ENCODE results near the gene ASCC3.

ASCC3 gene

DNA sequence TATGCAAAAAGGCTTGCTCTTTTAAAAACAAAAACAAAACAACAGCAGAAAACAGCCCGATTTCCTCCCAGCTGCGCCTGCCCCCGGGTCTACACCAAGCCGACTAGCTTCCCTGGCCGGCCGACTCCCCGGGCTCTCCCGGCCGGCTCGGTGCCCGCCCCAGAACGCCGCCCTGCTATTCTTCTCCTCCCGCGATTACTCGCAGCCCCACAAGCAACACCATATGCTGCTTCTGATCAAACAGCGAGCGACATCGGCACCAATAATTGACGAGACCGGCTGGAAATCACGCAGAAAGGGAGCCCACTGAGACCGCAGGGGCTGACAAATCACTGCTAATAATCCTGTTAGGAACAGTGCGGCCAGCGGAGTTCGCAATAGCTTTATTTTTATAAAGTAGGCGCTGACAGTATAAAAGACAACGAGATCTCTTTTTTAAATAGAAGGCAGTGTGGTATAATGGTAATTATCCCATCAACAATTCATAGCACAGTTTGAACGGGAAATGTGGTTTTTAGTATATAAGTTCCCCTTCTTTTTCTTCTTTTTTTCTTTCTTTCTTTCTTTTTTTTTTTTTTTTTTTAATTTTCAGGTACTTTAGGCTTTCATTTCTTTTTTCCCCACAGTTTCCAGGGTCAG is 419.7 kb downstream of the ASCC3 start:
- no peak overlapping the region for H3K4me3 ChIP-seq (ENCODE audit: low read depth in 1 of 2, low read length in 1 of 2)
- peaks cover 100% of the 10 kb centered on the region for H3K27me3 ChIP-seq
- no peaks in the 10 kb centered on the region for H3K9me3 ChIP-seq
- no peak overlapping the region for H3K27ac ChIP-seq
- H3K36me3 ChIP-seq: no peaks in the 10 kb centered on the region
- TF ChIP-seq, protein P1, sequence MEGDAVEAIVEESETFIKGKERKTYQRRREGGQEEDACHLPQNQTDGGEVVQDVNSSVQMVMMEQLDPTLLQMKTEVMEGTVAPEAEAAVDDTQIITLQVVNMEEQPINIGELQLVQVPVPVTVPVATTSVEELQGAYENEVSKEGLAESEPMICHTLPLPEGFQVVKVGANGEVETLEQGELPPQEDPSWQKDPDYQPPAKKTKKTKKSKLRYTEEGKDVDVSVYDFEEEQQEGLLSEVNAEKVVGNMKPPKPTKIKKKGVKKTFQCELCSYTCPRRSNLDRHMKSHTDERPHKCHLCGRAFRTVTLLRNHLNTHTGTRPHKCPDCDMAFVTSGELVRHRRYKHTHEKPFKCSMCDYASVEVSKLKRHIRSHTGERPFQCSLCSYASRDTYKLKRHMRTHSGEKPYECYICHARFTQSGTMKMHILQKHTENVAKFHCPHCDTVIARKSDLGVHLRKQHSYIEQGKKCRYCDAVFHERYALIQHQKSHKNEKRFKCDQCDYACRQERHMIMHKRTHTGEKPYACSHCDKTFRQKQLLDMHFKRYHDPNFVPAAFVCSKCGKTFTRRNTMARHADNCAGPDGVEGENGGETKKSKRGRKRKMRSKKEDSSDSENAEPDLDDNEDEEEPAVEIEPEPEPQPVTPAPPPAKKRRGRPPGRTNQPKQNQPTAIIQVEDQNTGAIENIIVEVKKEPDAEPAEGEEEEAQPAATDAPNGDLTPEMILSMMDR (IDR thresholded peaks at IDR 0.05): no peak
- peaks cover 5 to 10% of the 10 kb centered on the region in 2 experiments for H3K4me1 ChIP-seq (ENCODE audit: control insufficient read depth in 1 of 2, insufficient read depth in 1 of 2, low read depth in 1 of 2, low read length in 1 of 2)

DNA sequence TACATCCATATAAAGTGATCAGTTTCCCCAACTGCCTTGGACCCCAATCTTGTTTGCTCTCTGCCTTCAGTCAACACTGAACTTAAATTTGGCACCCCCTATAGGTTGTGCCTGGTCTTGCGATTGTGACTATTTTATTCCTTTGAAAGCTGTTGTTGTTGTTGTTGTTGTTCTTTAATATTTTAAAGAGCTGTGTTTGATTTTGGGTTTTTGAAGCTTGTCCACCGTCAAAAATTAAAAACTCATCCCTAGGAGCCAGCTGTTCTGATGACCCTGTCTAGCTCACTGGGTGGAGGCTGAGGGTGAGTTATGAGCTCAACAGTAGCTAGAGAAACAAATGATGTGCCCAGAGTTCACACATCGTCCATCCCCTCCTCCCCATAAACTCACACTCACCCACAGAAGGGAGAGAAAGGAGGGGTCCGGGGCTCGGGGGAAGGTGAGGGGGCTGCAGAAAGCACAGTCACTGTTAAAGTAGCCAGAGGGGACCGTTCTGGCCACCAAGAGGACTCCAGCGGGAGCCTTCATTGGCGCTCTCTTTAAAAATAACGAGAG is 420.4 kb downstream of the ASCC3 start:
- H3K36me3 ChIP-seq: no peaks in the 10 kb centered on the region
- no peak overlapping the region for H3K27ac ChIP-seq
- no peak overlapping the region for H3K4me3 ChIP-seq (ENCODE audit: low read depth in 1 of 2, low read length in 1 of 2)
- peaks cover 100% of the 10 kb centered on the region for H3K27me3 ChIP-seq
- TF ChIP-seq, protein P1 (IDR thresholded peaks at IDR 0.05): no peak
- no peaks in the 10 kb centered on the region for H3K9me3 ChIP-seq
- peaks cover 5 to 10% of the 10 kb centered on the region in 2 experiments for H3K4me1 ChIP-seq (ENCODE audit: control insufficient read depth in 1 of 2, insufficient read depth in 1 of 2, low read depth in 1 of 2, low read length in 1 of 2)

DNA sequence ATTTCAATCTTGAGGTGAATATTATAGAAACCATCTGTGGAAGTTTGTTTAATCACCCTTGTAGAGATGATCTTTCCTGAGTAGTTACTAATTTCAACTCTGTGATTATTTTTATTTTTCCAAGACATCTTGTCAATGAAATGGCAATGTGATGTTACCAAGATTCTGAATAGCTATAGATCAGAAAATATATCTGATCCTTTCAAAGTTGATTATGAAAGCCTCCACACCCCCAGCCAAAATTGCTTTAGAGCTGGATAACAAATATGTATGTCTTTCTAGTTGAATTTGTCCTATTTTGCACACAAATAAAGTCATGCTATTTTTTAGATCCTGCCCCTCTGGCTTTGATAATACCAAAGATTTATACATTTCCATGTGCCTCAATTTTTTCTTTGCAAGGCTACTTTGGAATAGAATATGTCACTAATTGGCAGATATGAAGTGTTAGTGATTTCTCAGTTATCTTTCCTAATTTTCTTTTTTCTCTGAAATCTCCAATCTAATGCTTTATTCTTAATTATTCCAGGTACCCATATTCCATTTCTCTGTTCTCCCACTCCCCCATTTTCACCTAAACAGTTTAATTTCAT is 421.4 kb downstream of the ASCC3 start:
- Histone ChIP-seq H3K36me3 (no peaks in the 10 kb centered on the region), H3K27ac (no peak overlapping the region), H3K4me3 (ENCODE audit: low read depth in 1 of 2, low read length in 1 of 2) (no peak overlapping the region), H3K4me1 (ENCODE audit: control insufficient read depth in 1 of 2, insufficient read depth in 1 of 2, low read depth in 1 of 2, low read length in 1 of 2) (peaks cover 0 to 4% of the 10 kb centered on the region in 2 experiments), H3K27me3 (peaks cover 100% of the 10 kb centered on the region), H3K9me3 (no peaks in the 10 kb centered on the region)
- TF ChIP-seq, protein P1 (IDR thresholded peaks at IDR 0.05): no peak

DNA sequence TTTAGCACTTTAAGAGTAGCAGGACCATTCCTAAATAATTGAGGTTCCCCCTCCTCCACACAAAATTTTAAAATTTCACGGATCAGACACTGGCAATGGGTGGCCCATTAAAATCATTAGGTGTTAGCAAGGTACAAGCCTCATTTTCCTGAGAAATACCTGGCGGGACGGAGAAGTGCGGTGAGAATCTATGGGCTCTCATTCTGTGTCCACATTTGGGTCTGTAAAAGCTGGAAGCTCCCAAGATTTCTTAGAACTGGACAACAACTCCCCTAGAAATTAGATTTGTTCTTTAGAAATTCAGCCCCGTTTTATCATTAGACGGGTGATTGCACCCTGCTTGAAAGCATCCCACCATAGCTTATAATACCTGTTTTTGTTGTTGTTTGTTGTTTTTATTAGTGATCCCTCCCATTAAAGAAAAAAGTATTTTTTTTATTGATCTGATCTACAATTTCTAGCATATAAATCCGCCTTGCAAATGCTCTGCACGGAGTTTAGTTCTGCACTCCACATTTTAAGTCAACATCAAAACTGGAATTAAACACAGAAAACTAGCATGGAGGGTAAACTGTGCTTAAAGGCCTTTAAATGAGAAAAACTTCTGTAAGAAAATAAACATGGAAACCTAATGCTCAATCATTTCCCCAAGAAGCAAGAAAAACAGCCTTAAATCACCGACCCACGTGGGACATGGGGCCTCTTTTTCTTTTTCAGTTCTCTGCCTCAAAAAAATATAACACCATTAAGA is 422.1 kb downstream of the ASCC3 start:
- peaks cover 100% of the 10 kb centered on the region for H3K27me3 ChIP-seq
- H3K36me3 ChIP-seq: no peaks in the 10 kb centered on the region
- no peaks in the 10 kb centered on the region for H3K4me1 ChIP-seq (ENCODE audit: control insufficient read depth in 1 of 2, insufficient read depth in 1 of 2, low read depth in 1 of 2, low read length in 1 of 2)
- no peak overlapping the region for H3K4me3 ChIP-seq (ENCODE audit: low read depth in 1 of 2, low read length in 1 of 2)
- H3K9me3 ChIP-seq: no peaks in the 10 kb centered on the region
- TF ChIP-seq, protein P1 (IDR thresholded peaks at IDR 0.05): no peak
- no peak overlapping the region for H3K27ac ChIP-seq
